Type B pancreatic cell (in vitro differentiated cells): Measurements from ENCODE around the gene ENDOG. TPM values are rescaled to one million over a fixed set of nuclear protein-coding genes. Genes with fewer than 3 reads are reported as not detected.
"Not testable (repeated sequence)": the region's sequence is repeated elsewhere in the genome, so short reads cannot be mapped to it uniquely, and the experiment has no call there.

ENCODE experiments used
- DNase-seq: peaks from one replicate; pipeline ENCODE4 v3.0.0; 2021; ENCODE audit warnings: mixed read lengths; ENCODE audit not compliant: unreplicated experiment; ENCODE audit errors: extremely low spot score
- H3K27ac Mint-ChIP-seq: 2 replicates; pipeline ENCODE4 v1.8.0; 2021; ENCODE audit warnings: mild to moderate bottlenecking, mixed read lengths
- H3K27me3 Mint-ChIP-seq: 2 replicates; pipeline ENCODE4 v1.8.0; 2021; ENCODE audit warnings: mixed read lengths
- H3K36me3 Mint-ChIP-seq: 2 replicates; pipeline ENCODE4 v1.8.0; 2021; ENCODE audit warnings: mixed read lengths
- H3K4me1 Mint-ChIP-seq: one replicate; pipeline ENCODE4 v1.8.0; 2021; ENCODE audit warnings: mixed read lengths; ENCODE audit not compliant: unreplicated experiment
- H3K4me3 Mint-ChIP-seq: 2 replicates; pipeline ENCODE4 v1.8.0; 2021; ENCODE audit warnings: mild to moderate bottlenecking, mixed read lengths
- H3K9me3 Mint-ChIP-seq: 2 replicates; pipeline ENCODE4 v1.8.0; 2021; ENCODE audit warnings: mixed read lengths
- total RNA-seq: library from RNA; stranded (reverse); gene quantifications from 2 replicates; pipeline ENCODE4 v1.2.1, GENCODE V29; 2021; ENCODE audit warnings: low replicate concordance
- TF ChIP-seq, protein P1 (sequence below): fragments of 200-600 bp; sonication (generic); conservative IDR thresholded peaks from 2 replicates; pipeline ENCODE4 v1.5.0; 2021; ENCODE audit warnings: antibody characterized with exemption, mild to moderate bottlenecking

ENDOG gene
- total RNA-seq, 1 donor from 2014 or later: 24.1 TPM

DNA sequence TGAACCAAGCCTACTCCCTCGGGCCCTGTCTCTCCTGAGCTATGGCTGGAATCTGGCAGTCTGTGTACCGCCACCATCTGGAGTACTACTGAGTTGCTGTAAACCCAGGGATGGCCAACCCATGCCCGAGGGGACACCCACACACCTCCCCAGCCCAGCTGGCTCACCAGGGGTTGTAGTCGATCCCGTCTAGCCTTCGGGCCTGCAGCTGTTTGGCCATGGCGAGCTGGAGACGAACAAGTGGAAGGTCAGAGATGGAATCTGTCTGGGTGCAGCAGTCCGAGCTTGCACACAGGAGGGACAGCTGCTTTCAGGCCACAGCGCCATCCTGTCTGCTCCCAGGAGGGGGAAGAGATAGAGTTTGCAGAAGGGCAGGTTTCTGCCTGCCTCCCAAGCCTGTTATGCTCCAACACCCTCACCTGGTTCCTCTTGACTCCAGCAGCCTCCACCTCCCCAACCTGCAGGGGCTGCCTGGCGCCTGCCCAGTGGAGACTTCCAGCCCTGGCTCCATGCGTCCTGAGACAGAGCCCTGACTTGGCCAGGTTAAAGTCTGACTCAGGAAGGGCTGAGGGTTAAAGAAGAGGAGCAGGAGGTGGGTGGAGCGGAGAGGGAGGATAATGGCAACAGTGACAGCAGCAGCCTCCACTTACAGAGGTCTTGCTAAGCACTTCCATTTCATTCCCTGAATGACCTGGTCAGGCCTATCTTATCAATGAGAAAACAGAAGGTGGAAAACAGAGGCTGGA, 27.1 kb downstream of the ENDOG start:
- no peak for DNase-seq
- Mint-ChIP-seq H3K9me3 (no peaks in the 10 kb centered on the region), H3K27ac (peak overlapping the region; percentile 86), H3K36me3 (peaks cover 4% of the 10 kb centered on the region), H3K27me3 (no peaks in the 10 kb centered on the region), H3K4me3 (peak overlapping the region; percentile 74), H3K4me1 (peaks cover 5% of the 10 kb centered on the region)
- TF ChIP-seq, protein P1, sequence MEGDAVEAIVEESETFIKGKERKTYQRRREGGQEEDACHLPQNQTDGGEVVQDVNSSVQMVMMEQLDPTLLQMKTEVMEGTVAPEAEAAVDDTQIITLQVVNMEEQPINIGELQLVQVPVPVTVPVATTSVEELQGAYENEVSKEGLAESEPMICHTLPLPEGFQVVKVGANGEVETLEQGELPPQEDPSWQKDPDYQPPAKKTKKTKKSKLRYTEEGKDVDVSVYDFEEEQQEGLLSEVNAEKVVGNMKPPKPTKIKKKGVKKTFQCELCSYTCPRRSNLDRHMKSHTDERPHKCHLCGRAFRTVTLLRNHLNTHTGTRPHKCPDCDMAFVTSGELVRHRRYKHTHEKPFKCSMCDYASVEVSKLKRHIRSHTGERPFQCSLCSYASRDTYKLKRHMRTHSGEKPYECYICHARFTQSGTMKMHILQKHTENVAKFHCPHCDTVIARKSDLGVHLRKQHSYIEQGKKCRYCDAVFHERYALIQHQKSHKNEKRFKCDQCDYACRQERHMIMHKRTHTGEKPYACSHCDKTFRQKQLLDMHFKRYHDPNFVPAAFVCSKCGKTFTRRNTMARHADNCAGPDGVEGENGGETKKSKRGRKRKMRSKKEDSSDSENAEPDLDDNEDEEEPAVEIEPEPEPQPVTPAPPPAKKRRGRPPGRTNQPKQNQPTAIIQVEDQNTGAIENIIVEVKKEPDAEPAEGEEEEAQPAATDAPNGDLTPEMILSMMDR: no peak

DNA sequence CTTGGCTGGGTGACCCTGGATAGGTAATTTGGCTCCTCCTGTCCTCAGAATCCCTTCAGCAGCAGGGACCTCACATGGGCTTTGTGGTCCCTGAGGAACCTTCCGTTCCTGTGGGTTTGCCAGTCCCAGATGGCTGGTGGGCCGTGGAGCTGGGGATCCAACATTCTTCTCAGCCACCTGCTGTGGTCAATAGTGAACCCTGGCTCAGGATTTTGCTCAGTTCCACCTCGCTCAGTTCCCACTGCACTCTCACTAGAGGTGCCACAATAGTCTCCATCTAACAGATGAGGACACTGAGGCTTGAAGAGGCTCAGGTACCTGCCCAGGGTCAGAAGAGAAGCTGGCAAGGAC, 28.4 kb downstream of the ENDOG start:
- Mint-ChIP-seq H3K27ac (no peak overlapping the region), H3K4me3 (no peak overlapping the region), H3K9me3 (peaks cover 8% of the 10 kb centered on the region), H3K4me1 (peaks cover 5% of the 10 kb centered on the region), H3K36me3 (peaks cover 7% of the 10 kb centered on the region), H3K27me3 (no peaks in the 10 kb centered on the region)
- TF ChIP-seq, protein P1: no peak
- DNase-seq: no peak

DNA sequence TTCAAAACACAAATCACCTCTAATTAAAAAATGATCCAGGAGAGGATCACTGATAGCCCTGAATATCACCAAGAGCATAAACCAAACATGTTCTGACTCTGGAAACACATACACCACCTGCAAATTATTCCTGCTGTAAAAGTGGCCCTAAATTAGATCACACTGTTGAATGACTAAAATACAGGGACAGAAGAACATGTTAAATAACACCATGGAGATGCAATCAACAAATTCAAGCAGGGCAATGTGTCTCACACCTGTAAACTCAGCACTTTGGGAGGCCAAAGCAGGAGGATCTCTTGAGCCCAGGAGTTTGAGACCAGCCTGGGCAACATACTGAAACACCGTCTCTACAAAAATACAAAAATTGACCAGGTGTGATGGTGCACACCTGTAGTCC, 29.5 kb downstream of the ENDOG start:
- no peak for DNase-seq
- H3K4me1 Mint-ChIP-seq: peaks cover 5% of the 10 kb centered on the region
- peaks cover 8% of the 10 kb centered on the region for H3K9me3 Mint-ChIP-seq
- TF ChIP-seq, protein P1: no peak
- H3K4me3 Mint-ChIP-seq: no peak overlapping the region
- H3K27me3 Mint-ChIP-seq: no peaks in the 10 kb centered on the region
- H3K36me3 Mint-ChIP-seq: peaks cover 7% of the 10 kb centered on the region
- no peak overlapping the region for H3K27ac Mint-ChIP-seq

DNA sequence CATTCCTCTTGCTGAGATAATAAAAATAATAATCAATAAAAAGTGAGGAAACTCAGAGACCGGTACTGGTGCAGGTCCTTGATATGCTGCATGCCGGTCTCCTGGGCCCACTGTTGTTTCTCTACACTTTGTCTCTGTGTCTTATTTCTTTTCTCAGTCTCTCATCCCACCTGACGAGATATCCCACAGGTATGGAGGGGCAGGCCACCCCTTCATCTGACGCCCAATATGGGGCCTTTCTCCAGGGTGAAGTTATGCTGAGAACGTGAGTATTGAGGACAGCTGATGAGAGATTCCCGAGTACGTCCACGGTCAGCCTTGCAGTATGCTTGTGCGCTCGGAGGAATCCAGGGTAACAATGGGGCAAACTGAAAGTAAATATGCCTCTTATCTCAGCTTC, 32.7 kb downstream of the ENDOG start:
- not testable (repeated sequence) for H3K36me3 Mint-ChIP-seq, H3K27ac Mint-ChIP-seq, H3K4me3 Mint-ChIP-seq, H3K27me3 Mint-ChIP-seq, H3K4me1 Mint-ChIP-seq, DNase-seq, H3K9me3 Mint-ChIP-seq

DNA sequence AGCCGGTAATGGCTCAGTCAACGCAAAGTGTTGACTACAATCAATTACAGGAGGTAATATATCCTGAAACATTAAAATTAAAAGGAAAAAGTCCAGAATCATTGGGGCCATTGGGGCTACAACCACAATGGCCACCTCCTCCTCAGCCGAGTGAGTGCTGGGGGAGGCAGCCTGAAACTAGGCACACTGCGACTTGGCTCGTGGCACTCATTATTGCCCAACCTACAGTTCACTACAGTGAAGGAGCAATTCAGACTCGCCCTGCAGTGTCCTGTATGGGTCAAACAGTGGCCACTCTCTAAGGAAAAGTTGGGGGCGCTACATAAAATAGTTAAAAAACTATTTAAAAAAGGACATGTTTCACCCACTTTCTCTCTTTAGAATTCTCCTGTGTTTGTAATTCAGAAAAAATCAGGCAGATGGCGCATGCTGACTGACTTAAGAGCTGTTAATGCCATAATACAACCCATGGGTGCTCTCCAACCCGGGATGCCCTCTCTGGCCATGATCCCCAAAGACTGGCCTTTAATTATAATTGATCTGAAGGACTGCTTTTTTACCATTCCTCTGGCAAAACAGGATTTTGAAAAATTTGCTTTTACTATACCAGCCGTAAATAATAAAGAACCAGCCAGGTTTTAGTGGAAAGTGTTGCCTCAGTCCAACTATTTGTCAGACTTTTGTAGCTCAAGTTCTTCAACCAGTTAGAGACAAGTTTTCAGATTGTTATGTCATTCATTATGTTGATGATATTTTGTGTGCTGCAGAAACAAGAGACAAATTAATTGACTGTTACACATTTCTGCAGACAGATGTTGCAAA, 33.7 kb downstream of the ENDOG start:
- H3K9me3 Mint-ChIP-seq, H3K36me3 Mint-ChIP-seq, H3K4me1 Mint-ChIP-seq, H3K4me3 Mint-ChIP-seq, H3K27ac Mint-ChIP-seq, H3K27me3 Mint-ChIP-seq, DNase-seq: not testable (repeated sequence)
- TF ChIP-seq, protein P1: peak; percentile 71

DNA sequence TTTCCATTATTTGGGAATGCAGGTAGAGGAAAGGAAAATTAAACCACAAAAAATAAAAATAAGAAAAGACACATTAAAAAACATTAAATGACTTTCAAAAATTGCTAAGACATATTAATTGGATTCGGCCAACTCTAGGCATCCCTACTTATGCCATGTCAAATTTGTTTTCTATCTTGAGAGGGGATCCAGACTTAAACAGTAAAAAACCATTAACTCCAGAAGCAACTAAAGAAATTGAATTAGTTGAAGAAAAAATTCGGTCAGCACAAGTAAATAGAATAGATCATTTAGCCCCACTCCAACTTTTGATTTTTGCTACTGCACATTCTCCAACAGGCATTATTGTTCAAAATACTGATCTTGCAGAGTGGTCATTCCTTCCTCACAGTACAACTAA, 34.3 kb downstream of the ENDOG start:
- H3K4me1 Mint-ChIP-seq, H3K27me3 Mint-ChIP-seq, H3K4me3 Mint-ChIP-seq, DNase-seq, H3K9me3 Mint-ChIP-seq, H3K27ac Mint-ChIP-seq, H3K36me3 Mint-ChIP-seq: not testable (repeated sequence)

DNA sequence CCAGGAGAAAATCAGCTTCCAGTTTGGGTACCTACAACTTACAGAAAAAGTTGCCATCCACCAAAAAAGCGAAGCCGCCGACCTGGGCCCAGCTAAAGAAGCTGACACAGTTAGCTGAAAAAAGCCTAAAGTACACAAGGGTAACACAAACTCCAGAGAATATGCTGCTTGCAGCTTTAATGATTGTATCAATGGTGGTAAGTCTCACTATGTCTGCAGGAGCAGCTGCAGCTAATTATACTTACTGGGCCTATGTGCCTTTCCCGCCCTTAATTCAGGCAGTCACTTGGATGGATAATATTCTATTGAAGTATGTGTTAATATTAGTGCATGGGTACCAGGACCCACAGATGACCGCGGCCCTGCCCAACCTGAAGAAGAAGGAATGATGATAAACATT, 36.2 kb downstream of the ENDOG start:
- H3K27me3 Mint-ChIP-seq, H3K9me3 Mint-ChIP-seq, H3K4me3 Mint-ChIP-seq, DNase-seq, H3K36me3 Mint-ChIP-seq, H3K27ac Mint-ChIP-seq, H3K4me1 Mint-ChIP-seq: not testable (repeated sequence)

DNA sequence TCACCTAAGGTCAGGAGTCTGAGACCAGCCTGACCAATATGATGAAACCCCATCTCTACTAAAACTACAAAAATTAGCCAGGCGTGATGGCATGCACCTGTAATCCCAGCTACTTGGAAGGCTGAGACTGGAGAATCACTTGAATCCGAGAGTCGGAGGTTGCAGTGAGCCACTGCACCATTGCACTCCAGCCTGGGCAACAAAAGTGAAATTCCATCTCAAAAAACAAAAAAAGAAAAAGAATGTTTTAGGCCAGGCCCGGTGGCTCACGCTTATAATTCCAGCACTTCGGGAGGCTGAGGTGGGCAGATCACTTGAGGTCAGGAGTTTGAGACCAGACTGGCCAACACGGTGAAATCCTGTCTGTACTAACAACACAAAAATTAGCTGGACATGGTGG, 40.2 kb downstream of the ENDOG start:
- not testable (repeated sequence) for H3K4me1 Mint-ChIP-seq, H3K36me3 Mint-ChIP-seq, H3K27ac Mint-ChIP-seq, H3K4me3 Mint-ChIP-seq, DNase-seq, H3K9me3 Mint-ChIP-seq, H3K27me3 Mint-ChIP-seq
